Stimulated activated CD8-positive, alpha-beta memory T cell treated with anti-CD3 and anti-CD28 coated beads, Interleukin-4, amount 100 ng/mL, for 24 hours (primary cell): ENCODE results near the gene CA5A.
A peak's percentile ranks its signal among the peaks of the same experiment; 100 is the strongest.

ENCODE experiments used
- DNase-seq: peaks from one replicate; pipeline ENCODE4 v3.0.0-alpha.2; 2020; ENCODE audit warnings: low read depth

The CA5A gene

GRCh38 chr16:87963400-87963799, 27.1 kb upstream of the CA5A start:
- peak; percentile 42 for DNase-seq

- DNase-seq = no peak
Observed at GRCh38 chr16:87961623-87962022, 25.3 kb upstream of the CA5A start.

GRCh38 chr16:87960852-87961251, 24.5 kb upstream of the CA5A start:
- DNase-seq = no peak

GRCh38 chr16:87960296-87960695, 24.0 kb upstream of the CA5A start:
- no peak for DNase-seq

- DNase-seq = no peak
Observed at GRCh38 chr16:87959391-87959990, 23.2 kb upstream of the CA5A start.

GRCh38 chr16:87958632-87959031, 22.3 kb upstream of the CA5A start:
- DNase-seq = no peak

GRCh38 chr16:87957296-87958094, 21.2 kb upstream of the CA5A start:
- no peak for DNase-seq

GRCh38 chr16:87956365-87957231, 20.3 kb upstream of the CA5A start:
- peak; percentile 60 for DNase-seq

- no peak for DNase-seq
Observed at GRCh38 chr16:87956098-87956364, 19.7 kb upstream of the CA5A start.

GRCh38 chr16:87955302-87956097, 19.2 kb upstream of the CA5A start:
- no peak for DNase-seq

GRCh38 chr16:87954826-87955225, 18.5 kb upstream of the CA5A start:
- no peak for DNase-seq

GRCh38 chr16:87954361-87954760, 18.0 kb upstream of the CA5A start:
- no peak for DNase-seq

- no peak for DNase-seq
Observed at GRCh38 chr16:87953308-87954215, 17.2 kb upstream of the CA5A start.

- DNase-seq = no peak
Observed at GRCh38 chr16:87952751-87953150, 16.4 kb upstream of the CA5A start.

- no peak for DNase-seq
Observed at GRCh38 chr16:87951552-87952538, 15.5 kb upstream of the CA5A start.

- peak; percentile 95 for DNase-seq
Observed at GRCh38 chr16:87950765-87951551, 14.6 kb upstream of the CA5A start, which contains the start of gene BANP. Gene BANP, plus strand, starts transcription at chr16:87951434. Its CDS starts 23,682 bp downstream, at chr16:87975116.

- DNase-seq = no peak
Observed at GRCh38 chr16:87949071-87949744, 12.9 kb upstream of the CA5A start.

GRCh38 chr16:87948735-87949070, 12.4 kb upstream of the CA5A start:
- DNase-seq = no peak
